ENCODE data around the gene ARHGAP9. TPM values are rescaled to one million over a fixed set of nuclear protein-coding genes. Genes with fewer than 3 reads are reported as not detected.
A peak's percentile ranks its signal among the peaks of the same experiment; 100 is the strongest.
"Not testable (repeated sequence)": the region's sequence is repeated elsewhere in the genome, so short reads cannot be mapped to it uniquely, and the experiment has no call there.

Gene ARHGAP9
- total and polyA plus RNA-seq, 5 donors from 2014 or later = 173 to 403 (median 187) TPM

DNA sequence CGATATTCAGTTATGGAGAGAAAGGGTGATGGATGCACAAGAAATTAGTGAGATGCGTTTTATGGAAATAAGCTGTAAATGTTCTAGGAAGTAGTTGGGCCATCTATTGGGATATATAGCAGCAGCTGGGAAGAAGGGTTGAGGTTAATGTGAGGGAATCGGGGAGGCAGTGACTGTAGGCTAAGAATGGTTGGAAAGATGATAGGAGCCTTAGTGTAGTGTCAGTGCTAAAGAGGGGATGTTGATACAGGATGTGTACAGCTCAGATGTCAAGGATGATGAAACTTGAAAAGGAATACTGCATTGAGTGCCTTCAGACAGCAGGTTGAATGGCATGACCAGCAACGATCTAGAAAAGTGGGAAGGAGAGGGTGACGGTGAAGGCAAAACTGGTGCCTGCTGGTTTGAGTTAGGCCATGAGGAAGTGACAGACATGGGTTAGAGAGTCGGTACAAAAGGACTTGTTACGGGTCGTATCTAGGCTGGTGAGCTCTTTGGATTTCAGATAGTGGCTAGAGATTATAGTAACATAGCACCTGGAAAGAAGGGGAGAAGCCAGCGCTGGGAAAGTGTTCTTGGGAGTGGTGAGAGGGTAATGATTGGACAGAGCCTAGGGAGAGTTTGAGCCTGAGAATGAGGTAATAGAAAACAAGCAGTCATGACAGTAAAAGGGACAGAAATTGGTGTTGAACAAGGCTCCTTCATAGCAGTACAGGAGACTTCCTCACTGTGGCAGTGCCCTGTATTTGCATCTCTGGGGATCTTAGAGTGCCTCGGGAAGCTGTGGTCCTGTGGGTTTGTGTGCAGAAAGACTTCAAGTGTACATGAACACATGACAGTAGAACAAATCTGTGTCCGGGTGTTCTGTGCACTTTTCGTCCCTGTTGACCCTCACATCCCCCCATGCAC lies 17.8 kb upstream of the ARHGAP9 start:
- Histone ChIP-seq H3K27ac (ENCODE audit: insufficient read depth, low read length, poor library complexity, severe bottlenecking) (no peak overlapping the region), H3K4me3 (ENCODE audit: low read depth, low read length) (no peak overlapping the region), H3K9me3 (ENCODE audit: control insufficient read depth in 2 of 2, low read length in 2 of 2) (no peaks in the 10 kb centered on the region), H3K36me3 (ENCODE audit: control insufficient read depth, insufficient read depth, low read length) (peaks cover 46% of the 10 kb centered on the region), H3K27me3 (ENCODE audit: control insufficient read depth, insufficient read depth, low read length) (no peaks in the 10 kb centered on the region), H3K4me1 (ENCODE audit: control insufficient read depth, insufficient read depth, low read length, poor library complexity, severe bottlenecking) (no peaks in the 10 kb centered on the region)
- H3K27me3 Mint-ChIP-seq = no peaks in the 10 kb centered on the region
- peak overlapping the region in 1 of 4 donors; percentile 24 for H3K4me3 Mint-ChIP-seq
- no peaks in the 10 kb centered on the region for H3K9me3 Mint-ChIP-seq
- peak overlapping the region in 2 of 3 donors; percentile 42 to 52 for H3K27ac Mint-ChIP-seq
- H3K36me3 Mint-ChIP-seq = peaks cover 48% of the 10 kb centered on the region
- DNase-seq (no peak), ATAC-seq (ENCODE audit: low read depth in 2 of 2) (no peak)
- peaks cover 0 to 19% (median 9%) of the 10 kb centered on the region in 4 donors for H3K4me1 Mint-ChIP-seq

DNA sequence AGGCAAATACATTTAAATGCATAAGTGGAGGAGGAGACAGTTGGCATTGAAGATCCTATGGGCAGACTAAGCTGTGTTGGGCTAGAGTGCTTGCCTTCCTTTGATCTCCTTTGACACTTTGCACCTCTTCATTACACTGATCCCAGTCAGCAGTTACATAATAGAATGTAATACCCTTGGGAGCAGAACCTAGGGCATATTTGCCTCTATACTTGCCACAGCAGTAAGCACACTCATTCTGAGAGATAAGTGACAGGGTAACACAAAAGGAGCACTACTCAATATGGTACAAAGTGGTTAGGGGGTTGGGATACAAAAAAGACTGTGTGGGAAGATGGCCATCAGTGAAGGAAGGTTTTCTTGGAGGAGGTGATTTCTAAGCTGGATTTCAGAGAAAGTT lies 17.2 kb upstream of the ARHGAP9 start:
- H3K36me3 Mint-ChIP-seq = peaks cover 43% of the 10 kb centered on the region

DNA sequence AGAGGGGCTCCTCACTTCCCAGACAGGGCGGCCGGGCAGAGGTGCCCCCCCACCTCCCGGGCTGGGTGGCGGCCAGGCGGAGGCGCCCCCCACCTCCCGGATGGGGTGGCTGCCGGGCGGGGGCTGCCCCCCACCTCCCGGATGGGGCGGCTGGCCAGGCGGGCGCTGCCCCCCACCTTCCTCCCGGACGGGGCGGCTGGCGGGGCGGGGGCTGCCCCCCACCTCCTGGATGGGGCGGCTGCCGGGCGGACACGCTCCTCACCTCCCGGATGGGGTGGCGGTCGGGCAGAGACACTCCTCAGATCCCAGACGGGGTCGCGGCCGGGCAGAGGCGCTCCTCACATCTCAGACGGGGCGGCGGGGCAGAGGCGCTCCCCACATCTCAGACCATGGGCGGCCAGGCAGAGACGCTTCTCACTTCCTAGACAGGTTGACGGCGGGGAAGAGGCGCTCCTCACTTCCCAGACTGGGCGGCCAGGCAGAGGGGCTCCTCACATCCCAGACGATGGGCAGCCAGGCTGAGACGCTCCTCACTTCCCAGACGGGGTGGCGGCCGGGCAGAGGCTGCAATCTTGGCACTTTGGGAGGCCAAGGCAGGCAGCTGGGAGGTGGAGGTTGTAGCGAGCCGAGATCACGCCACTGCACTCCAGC lies 15.5 kb upstream of the ARHGAP9 start:
- not testable (repeated sequence) for H3K27ac ChIP-seq (ENCODE audit: insufficient read depth, low read length, poor library complexity, severe bottlenecking); H3K4me3 ChIP-seq (ENCODE audit: low read depth, low read length); H3K27ac Mint-ChIP-seq; H3K9me3 Mint-ChIP-seq; DNase-seq; H3K27me3 ChIP-seq (ENCODE audit: control insufficient read depth, insufficient read depth, low read length); H3K4me1 ChIP-seq (ENCODE audit: control insufficient read depth, insufficient read depth, low read length, poor library complexity, severe bottlenecking); H3K27me3 Mint-ChIP-seq; H3K9me3 ChIP-seq (ENCODE audit: control insufficient read depth in 2 of 2, low read length in 2 of 2); ATAC-seq (ENCODE audit: low read depth in 2 of 2); H3K4me3 Mint-ChIP-seq
- Mint-ChIP-seq H3K36me3 (peaks cover 40% of the 10 kb centered on the region), H3K4me1 (peaks cover 5 to 19% (median 14%) of the 10 kb centered on the region in 4 donors)
- H3K36me3 ChIP-seq (ENCODE audit: control insufficient read depth, insufficient read depth, low read length) = peaks cover 43% of the 10 kb centered on the region

More for the DNA sequence above, 17.2 kb upstream of the ARHGAP9 start:
- Histone ChIP-seq H3K27me3 (ENCODE audit: control insufficient read depth, insufficient read depth, low read length) (no peaks in the 10 kb centered on the region), H3K4me3 (ENCODE audit: low read depth, low read length) (no peak overlapping the region), H3K9me3 (ENCODE audit: control insufficient read depth in 2 of 2, low read length in 2 of 2) (no peaks in the 10 kb centered on the region), H3K4me1 (ENCODE audit: control insufficient read depth, insufficient read depth, low read length, poor library complexity, severe bottlenecking) (no peaks in the 10 kb centered on the region), H3K36me3 (ENCODE audit: control insufficient read depth, insufficient read depth, low read length) (peaks cover 42% of the 10 kb centered on the region), H3K27ac (ENCODE audit: insufficient read depth, low read length, poor library complexity, severe bottlenecking) (no peak overlapping the region)
- peaks cover 0 to 19% (median 8%) of the 10 kb centered on the region in 4 donors for H3K4me1 Mint-ChIP-seq
- ATAC-seq (ENCODE audit: low read depth in 2 of 2) = no peak
- peak overlapping the region in 1 of 3 donors; percentile 22 for H3K27ac Mint-ChIP-seq
- no peak for DNase-seq
- H3K4me3 Mint-ChIP-seq = no peak overlapping the region
- no peaks in the 10 kb centered on the region for H3K9me3 Mint-ChIP-seq
- no peaks in the 10 kb centered on the region for H3K27me3 Mint-ChIP-seq

DNA sequence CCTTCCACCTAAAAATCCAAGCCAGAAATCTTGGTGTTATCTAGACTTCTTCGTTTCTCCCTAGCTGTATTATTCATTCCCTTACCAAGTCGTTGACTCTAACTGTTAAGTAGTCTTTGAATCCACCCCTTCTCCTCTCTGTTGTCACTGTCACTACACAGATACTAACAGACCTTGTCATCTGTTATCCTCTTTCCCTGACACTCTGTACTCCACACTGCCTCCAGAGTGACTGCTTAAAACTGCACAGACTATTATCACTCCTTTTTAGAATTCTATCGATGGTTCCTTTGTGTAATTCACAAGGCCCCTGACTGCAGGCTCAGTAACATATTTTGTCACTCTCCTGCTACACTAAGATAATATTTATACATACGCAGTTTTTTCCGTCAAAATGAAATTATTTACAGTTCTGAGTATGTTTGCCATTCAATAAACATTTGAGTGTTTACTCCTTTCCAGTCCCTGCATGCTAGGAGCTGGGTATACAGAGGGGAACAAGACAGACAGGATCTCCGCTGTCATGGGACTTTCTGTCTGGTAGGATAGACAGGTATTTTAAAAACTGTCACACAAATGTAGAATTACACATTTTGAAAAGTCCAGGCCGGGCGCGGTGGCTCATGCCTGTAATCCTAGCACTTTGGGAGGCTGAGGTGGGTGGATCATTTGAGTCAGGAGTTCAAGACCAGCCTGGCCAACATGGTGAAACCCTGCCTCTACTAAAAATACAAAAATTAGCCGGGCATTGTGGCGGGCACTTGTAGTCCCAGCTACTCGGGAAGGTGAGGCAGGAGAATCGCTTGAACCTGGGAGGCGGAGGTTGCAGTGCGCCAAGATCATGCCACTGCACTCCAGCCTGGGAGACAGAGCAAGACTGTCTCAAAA lies 12.0 kb upstream of the ARHGAP9 start:
- Histone ChIP-seq H3K4me1 (ENCODE audit: control insufficient read depth, insufficient read depth, low read length, poor library complexity, severe bottlenecking) (peaks cover 20% of the 10 kb centered on the region), H3K36me3 (ENCODE audit: control insufficient read depth, insufficient read depth, low read length) (peaks cover 35% of the 10 kb centered on the region), H3K4me3 (ENCODE audit: low read depth, low read length) (no peak overlapping the region), H3K27ac (ENCODE audit: insufficient read depth, low read length, poor library complexity, severe bottlenecking) (no peak overlapping the region), H3K9me3 (ENCODE audit: control insufficient read depth in 2 of 2, low read length in 2 of 2) (no peaks in the 10 kb centered on the region), H3K27me3 (ENCODE audit: control insufficient read depth, insufficient read depth, low read length) (no peaks in the 10 kb centered on the region)
- Mint-ChIP-seq H3K4me1 (peaks cover 11 to 32% (median 24%) of the 10 kb centered on the region in 4 donors), H3K9me3 (no peaks in the 10 kb centered on the region), H3K4me3 (peak overlapping the region in 3 of 4 donors; percentile 7 to 59 (median 8)), H3K27ac (peak overlapping the region; percentile 2 to 96 (median 88)), H3K36me3 (peaks cover 24% of the 10 kb centered on the region), H3K27me3 (peaks cover 4% of the 10 kb centered on the region)
- no peak for ATAC-seq (ENCODE audit: low read depth in 2 of 2)
- peak in 1 of 3 donors; percentile 32 for DNase-seq

GRCh38 chr12:57490126-57490525 lies 10.5 kb upstream of the ARHGAP9 start:
- H3K27me3 Mint-ChIP-seq = peaks cover 4% of the 10 kb centered on the region
- Histone ChIP-seq H3K27ac (ENCODE audit: insufficient read depth, low read length, poor library complexity, severe bottlenecking) (no peak overlapping the region), H3K36me3 (ENCODE audit: control insufficient read depth, insufficient read depth, low read length) (peaks cover 35% of the 10 kb centered on the region), H3K4me3 (ENCODE audit: low read depth, low read length) (no peak overlapping the region), H3K27me3 (ENCODE audit: control insufficient read depth, insufficient read depth, low read length) (no peaks in the 10 kb centered on the region), H3K9me3 (ENCODE audit: control insufficient read depth in 2 of 2, low read length in 2 of 2) (no peaks in the 10 kb centered on the region), H3K4me1 (ENCODE audit: control insufficient read depth, insufficient read depth, low read length, poor library complexity, severe bottlenecking) (peaks cover 20% of the 10 kb centered on the region)
- peaks cover 11 to 32% (median 24%) of the 10 kb centered on the region in 4 donors for H3K4me1 Mint-ChIP-seq
- no peaks in the 10 kb centered on the region for H3K9me3 Mint-ChIP-seq
- H3K4me3 Mint-ChIP-seq = peak overlapping the region in 1 of 4 donors; percentile 90
- no peak for ATAC-seq (ENCODE audit: low read depth in 2 of 2)
- peak overlapping the region; percentile 20 to 74 (median 62) for H3K27ac Mint-ChIP-seq
- no peak for DNase-seq
- peaks cover 23% of the 10 kb centered on the region for H3K36me3 Mint-ChIP-seq

GRCh38 chr12:57489157-57489641 lies 9.5 kb upstream of the ARHGAP9 start:
- Histone ChIP-seq H3K4me1 (ENCODE audit: control insufficient read depth, insufficient read depth, low read length, poor library complexity, severe bottlenecking) (peaks cover 20% of the 10 kb centered on the region), H3K27me3 (ENCODE audit: control insufficient read depth, insufficient read depth, low read length) (no peaks in the 10 kb centered on the region), H3K4me3 (ENCODE audit: low read depth, low read length) (peak overlapping the region; percentile 89), H3K9me3 (ENCODE audit: control insufficient read depth in 2 of 2, low read length in 2 of 2) (no peaks in the 10 kb centered on the region), H3K27ac (ENCODE audit: insufficient read depth, low read length, poor library complexity, severe bottlenecking) (peak overlapping the region; percentile 80), H3K36me3 (ENCODE audit: control insufficient read depth, insufficient read depth, low read length) (peaks cover 35% of the 10 kb centered on the region)
- ATAC-seq (ENCODE audit: low read depth in 2 of 2) (no peak), DNase-seq (no peak)
- Mint-ChIP-seq H3K4me1 (peaks cover 11 to 32% (median 24%) of the 10 kb centered on the region in 4 donors), H3K36me3 (peaks cover 23% of the 10 kb centered on the region), H3K4me3 (peak overlapping the region; percentile 75 to 98 (median 92)), H3K27me3 (peaks cover 4% of the 10 kb centered on the region), H3K27ac (peak overlapping the region; percentile 14 to 95 (median 94)), H3K9me3 (no peaks in the 10 kb centered on the region)
